ENCODE data around the gene KRTAP10-3.

- TF ChIP-seq, protein P1, sequence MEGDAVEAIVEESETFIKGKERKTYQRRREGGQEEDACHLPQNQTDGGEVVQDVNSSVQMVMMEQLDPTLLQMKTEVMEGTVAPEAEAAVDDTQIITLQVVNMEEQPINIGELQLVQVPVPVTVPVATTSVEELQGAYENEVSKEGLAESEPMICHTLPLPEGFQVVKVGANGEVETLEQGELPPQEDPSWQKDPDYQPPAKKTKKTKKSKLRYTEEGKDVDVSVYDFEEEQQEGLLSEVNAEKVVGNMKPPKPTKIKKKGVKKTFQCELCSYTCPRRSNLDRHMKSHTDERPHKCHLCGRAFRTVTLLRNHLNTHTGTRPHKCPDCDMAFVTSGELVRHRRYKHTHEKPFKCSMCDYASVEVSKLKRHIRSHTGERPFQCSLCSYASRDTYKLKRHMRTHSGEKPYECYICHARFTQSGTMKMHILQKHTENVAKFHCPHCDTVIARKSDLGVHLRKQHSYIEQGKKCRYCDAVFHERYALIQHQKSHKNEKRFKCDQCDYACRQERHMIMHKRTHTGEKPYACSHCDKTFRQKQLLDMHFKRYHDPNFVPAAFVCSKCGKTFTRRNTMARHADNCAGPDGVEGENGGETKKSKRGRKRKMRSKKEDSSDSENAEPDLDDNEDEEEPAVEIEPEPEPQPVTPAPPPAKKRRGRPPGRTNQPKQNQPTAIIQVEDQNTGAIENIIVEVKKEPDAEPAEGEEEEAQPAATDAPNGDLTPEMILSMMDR (IDR thresholded peaks at IDR 0.05 in 4 of 5, conservative IDR thresholded peaks at IDR 0.05 in 1 of 5) = no peak
- TF ChIP-seq POLR2A (IDR thresholded peaks at IDR 0.05) = no peak
These were observed 21.2 kb upstream of the KRTAP10-3 start for GRCh38 chr21:44579833-44580144.

Measured in gastrocnemius medialis (tissue), 4 donors.